GM18511 (cell line): ENCODE results near the gene CTNNBIP1.
"Not testable (repeated sequence)": the region's sequence is repeated elsewhere in the genome, so short reads cannot be mapped to it uniquely, and the experiment has no call there.

ENCODE experiments used
- ATAC-seq: cut with Tn5 transposase; IDR thresholded peaks from one replicate; pipeline ENCODE4 v1.9.1; 2021; ENCODE audit warnings: mild to moderate bottlenecking, moderate library complexity; ENCODE audit not compliant: unreplicated experiment

The CTNNBIP1 gene

DNA sequence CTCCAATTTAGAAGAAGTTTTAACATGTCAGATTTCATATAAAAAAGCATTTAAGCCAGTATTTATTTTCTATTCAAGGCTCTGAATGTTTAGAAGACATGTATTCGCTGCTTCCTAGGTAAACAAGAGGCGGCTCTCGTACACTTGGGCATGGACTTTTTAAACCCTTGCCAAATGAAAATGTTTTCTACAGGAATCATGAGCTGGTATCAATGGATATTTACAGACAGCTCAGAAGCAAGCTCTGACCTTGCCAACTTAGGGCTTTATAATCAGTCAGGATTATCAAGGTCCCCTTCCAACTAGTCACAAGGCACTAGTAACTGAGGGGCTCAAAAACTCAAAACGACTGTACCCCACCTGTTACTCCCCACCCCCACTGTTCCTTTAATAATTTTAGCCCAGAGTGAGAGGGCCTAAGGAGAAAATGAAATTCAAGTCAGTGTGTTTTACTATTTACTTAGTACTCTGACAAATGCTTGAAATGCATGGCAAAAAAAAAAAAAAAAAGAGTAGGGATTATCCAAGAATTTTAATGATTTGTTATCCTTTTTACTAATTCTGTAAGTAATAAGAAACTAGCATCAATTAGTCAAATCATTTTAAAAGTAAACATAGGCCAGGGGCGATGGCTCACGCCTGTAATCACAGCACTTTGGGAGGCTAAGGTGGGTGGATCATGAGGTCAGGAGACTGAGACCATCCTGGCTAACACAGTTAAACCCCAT is 98.7 kb downstream of the CTNNBIP1 start:
- no peak for ATAC-seq

DNA sequence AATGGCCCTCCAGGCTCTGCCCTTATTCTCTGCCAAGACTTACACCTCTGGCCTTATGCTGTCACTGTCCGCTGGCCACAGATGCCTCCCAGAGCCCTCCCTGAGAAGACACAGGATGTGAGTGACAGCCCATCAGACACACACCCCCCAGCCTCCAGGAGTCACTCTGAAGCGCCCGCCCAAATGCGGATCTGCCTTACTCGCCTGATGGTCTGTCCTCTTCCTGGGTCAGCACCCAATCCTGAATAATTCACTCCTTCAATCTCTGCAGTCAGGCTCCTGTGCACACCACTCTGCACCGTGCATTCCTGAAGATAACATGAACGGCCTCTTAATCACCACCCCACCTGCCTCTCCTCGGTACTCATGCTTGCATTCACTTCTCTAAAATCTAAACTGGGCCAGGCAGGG is 101.0 kb downstream of the CTNNBIP1 start:
- ATAC-seq: no peak

DNA sequence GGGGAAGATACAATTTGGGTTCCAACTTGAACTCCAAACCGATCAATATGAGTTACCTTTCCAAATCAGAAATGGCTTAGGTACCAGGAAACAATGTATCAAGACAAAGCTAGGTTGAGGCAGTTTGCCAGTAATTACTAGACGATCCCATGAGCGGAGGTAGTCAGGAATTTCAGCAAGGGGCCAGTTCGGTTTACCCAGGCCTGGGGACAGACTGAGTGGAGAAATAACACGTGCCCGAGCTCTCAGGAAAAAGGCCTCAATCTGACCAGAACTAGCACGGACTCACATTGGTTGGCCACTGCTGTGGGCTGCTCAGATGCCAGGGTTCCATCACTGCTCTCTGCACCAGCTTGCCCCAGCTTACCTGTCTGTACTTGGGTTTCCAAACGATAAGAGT is 101.6 kb downstream of the CTNNBIP1 start:
- no peak for ATAC-seq

DNA sequence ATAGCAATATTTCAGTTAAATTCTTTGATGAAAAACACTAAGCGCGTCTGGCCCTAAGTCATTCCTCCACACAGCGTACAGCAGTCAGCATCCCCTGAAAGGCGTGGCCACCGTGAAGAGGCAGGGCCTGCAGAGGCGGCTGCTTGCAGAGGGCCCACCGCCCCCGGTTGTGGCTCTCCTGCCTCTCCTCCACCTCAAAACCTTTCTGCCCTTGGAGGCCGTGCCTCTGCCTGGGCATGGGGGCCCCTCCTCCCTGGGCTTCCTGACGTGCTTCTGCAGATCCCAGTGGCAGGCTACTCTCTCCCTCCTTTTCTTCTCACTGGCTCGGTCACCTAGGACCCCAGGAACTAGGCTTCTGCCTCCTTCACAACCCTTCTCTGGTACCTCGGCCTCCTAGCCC is 102.5 kb downstream of the CTNNBIP1 start:
- ATAC-seq: no peak

DNA sequence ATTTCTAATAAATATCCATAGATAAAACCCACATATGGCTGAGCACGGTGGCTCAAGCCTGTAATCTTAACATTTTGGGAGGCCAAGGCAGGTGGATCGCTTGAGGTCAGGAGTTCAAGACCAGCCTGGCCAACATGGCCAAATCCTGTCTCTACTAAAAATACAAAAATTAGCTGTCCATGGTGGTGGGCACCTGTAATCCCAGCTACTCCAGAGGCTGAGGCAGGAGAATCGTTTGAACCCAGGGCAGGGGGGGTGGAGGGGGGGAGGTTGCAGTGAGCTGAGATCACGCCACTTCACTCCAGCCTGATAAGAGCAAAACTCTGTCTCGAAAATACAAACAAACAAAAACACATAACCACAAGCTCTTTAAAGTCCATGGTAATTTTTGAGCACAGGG is 104.1 kb downstream of the CTNNBIP1 start:
- ATAC-seq: not testable (repeated sequence)

DNA sequence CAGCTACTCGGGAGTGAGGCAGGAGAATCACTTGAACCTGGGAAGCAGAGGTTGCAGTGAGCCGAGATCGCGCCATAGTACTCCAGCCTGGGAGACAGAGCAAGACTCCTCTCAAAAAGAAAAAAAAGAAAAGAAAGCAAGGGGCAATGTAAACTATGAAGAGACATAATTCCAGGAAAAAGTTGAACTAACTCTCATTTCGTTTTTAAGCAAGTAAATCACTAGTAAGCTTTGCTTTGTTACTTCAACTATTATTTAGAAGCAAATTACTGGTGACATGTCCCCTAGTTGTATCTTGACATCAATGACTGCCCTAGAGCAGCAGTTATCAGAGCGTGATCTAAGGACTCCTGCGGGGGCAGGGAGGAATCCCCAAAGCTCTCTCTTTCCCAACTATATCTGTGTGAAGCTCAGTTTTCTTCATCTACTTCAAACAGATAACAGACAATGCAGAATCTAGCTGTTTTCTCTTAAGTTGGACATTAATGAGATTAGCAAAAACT is 105.0 kb downstream of the CTNNBIP1 start:
- ATAC-seq: no peak

DNA sequence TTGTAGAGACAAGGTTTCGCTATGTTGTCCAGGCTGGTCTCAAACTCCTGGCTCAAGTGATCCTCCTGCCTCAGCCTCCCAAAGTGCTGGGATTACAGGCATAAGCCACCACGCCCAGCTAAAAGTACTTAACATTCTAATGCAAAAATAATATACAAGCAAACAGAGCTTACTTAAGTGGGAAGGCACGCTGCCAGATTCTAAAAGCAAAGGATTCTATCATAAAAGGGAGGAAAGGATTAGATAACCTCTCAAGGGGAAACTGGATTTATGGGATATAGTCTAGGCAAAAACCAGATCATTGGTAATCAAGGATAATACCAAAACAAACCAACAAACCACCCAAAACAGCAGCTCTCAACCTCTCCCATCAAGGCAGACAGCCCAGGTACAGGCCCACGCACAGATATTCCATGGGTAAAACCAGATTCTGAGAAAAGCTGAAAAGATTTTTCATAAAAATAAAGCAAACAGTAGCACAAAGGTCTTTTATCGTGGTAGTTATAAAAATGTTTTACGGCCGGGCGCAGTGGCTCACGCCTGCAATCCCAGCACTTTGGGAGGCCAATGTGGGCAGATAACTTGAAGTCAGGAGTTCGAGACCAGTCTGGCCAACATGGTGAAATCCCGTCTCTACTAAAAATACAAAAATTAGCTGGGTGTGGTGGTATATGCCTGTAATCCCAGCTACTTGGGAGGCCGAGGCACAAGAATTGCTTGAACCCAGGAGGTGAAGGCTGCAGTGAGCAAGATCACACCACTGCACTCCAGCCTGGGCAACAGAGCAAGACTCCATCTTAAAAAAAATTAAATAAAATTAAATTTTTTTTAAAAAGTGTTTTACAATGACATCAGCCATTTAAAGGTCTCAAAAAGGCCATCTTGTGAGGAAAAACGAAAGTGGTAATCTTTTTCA is 106.8 kb downstream of the CTNNBIP1 start:
- not testable (repeated sequence) for ATAC-seq

DNA sequence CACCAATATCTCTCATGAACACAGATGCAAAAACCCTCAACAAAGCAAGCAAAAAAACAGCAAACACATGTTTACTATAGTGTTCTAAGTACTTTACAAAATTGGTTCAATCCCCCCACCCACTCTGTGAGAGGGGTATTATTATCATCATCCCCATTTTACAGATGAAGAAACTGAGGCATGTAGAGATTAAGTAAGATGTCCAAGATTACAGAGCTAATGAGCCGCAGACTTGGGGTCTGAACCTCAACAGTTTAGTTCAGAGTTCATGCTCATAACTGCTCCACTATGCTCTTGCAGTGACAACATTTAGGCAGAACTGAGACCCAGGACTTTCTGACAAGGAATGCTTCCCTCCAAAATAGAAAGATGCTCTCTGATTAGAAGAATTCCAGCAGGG is 108.2 kb downstream of the CTNNBIP1 start:
- no peak for ATAC-seq
